ENCODE results near the gene CFHR1. TPM values are rescaled to one million over a fixed set of nuclear protein-coding genes. Genes with fewer than 3 reads are reported as not detected.
"Not testable (repeated sequence)": the region's sequence is repeated elsewhere in the genome, so short reads cannot be mapped to it uniquely, and the experiment has no call there.

CFHR1 gene
- not detected in 2 replicates for total RNA-seq (2016; rRNA removed; fragmentation: Illumina TruSeq; extraction: Trizol)
- not detected in 2 replicates for total RNA-seq (2016; cell fraction: cytosol; rRNA removed; fragmentation: Illumina TruSeq; extraction: Trizol; ENCODE audit: low read depth)
- not detected in 2 replicates for total RNA-seq (2016; cell fraction: insoluble cytoplasmic fraction; rRNA removed; fragmentation: Illumina TruSeq; extraction: Trizol)
- total RNA-seq (2016; cell fraction: membrane; rRNA removed; fragmentation: Illumina TruSeq; extraction: Trizol) = not detected in 2 replicates
- total RNA-seq (2016; cell fraction: nucleus; rRNA removed; fragmentation: Illumina TruSeq; extraction: Trizol) = not detected in 2 replicates
- not detected in 2 replicates for polyA plus RNA-seq (2011; rRNA removed)
- not detected in 2 replicates for polyA plus RNA-seq (2011; cell fraction: cytosol; rRNA removed)
- not detected in 2 replicates for polyA plus RNA-seq (2011; cell fraction: nucleus; rRNA removed)
- polyA plus RNA-seq (2012) = 0.11 TPM in 1 of 2 replicates, not detected in the other
- not detected in 2 replicates for polyA plus RNA-seq (2016; cell fraction: cytosol; fragmentation: Illumina TruSeq; extraction: Trizol; ENCODE audit: low read depth)
- polyA plus RNA-seq (2016; cell fraction: insoluble cytoplasmic fraction; fragmentation: Illumina TruSeq; extraction: Trizol; ENCODE audit: low read depth) = not detected in 2 replicates
- polyA plus RNA-seq (2016; cell fraction: membrane; fragmentation: Illumina TruSeq; extraction: Trizol; ENCODE audit: low read depth) = not detected in 2 replicates
- not detected in 2 replicates for polyA plus RNA-seq (2016; cell fraction: nucleus; fragmentation: Illumina TruSeq; extraction: Trizol; ENCODE audit: insufficient read depth, low read depth)
- 0.63 TPM in 1 of 2 replicates, not detected in the other for polyA minus RNA-seq (2011; rRNA and poly(A)+ RNA removed; ENCODE audit: low replicate concordance)
- not detected in 2 replicates for polyA minus RNA-seq (2011; cell fraction: cytosol; rRNA and poly(A)+ RNA removed)
- not detected in 2 replicates for polyA minus RNA-seq (2011; cell fraction: nucleus; rRNA and poly(A)+ RNA removed)
- Bru-seq, nascent RNA = not detected
- BruChase-seq, experiment 1, labeled RNA remaining after a 6-hour chase = percentile 5 among the genes with signal in this experiment
- BruChase-seq, experiment 2, labeled RNA remaining after a 2-hour chase = not detected
- long read RNA-seq, experiment 1 = 0 reads
- long read RNA-seq, experiment 2 = 0 reads

- H3K27me3 ChIP-seq (ENCODE audit: control insufficient read depth in 1 of 2, insufficient read depth in 2 of 2, low read length in 2 of 2); H3K9me3 ChIP-seq (ENCODE audit: low read length); POLR2A ChIA-PET; H3K9ac ChIP-seq (ENCODE audit: insufficient read depth, low read depth, low read length); ATAC-seq; BruUV-seq (replicated peaks); CTCF ChIA-PET (ENCODE audit: low intra/inter-chr PET ratio, low total read pairs); H3K4me3 ChIP-seq (replicated peaks in 1 of 3; ENCODE audit: insufficient read depth in 1 of 3, low read depth in 2 of 3, low read length in 3 of 3); in situ Hi-C loops (cut with HindIII; ENCODE audit: extremely low pct_ligation_motif_present, low pct_unique_long_range_greater_than_20kb); H3K27ac ChIP-seq (ENCODE audit: extremely low read length, insufficient read depth, low read length); H3K79me2 ChIP-seq (ENCODE audit: insufficient read depth, low read length); FAIRE-seq; H3K36me3 ChIP-seq (replicated peaks in 1 of 2; ENCODE audit: control insufficient read depth in 1 of 2, insufficient read depth in 2 of 2, low read length in 2 of 2); H3K4me2 ChIP-seq (ENCODE audit: low read depth, low read length); DNase-seq (ENCODE audit: low spot score); intact Hi-C loops (cut with micrococcal nuclease; ENCODE audit: unreplicated experiment); H3K4me1 ChIP-seq (ENCODE audit: insufficient read depth, low read length); H2AFZ ChIP-seq (ENCODE audit: low read length); H4K20me1 ChIP-seq (ENCODE audit: insufficient read depth, low read length): not testable (repeated sequence)
- no CpG with 5 or more reads among the region's 1 CpG for WGBS (ENCODE audit: low lambda C conversion rate)
These were observed at the start of gene CFHR1 for GRCh38 chr1:196819531-196819930. TSS of gene CFHR1 (plus strand) at chr1:196819731. CDS start at chr1:196819845, 114 bp downstream.

- 55% methylated on average over 4 of the region's 4 CpGs for WGBS (ENCODE audit: low lambda C conversion rate)
These were observed 49.7 kb upstream of the CFHR1 start for GRCh38 chr1:196769823-196770222.

More at GRCh38 chr1:196769823-196770222, 49.7 kb upstream of the CFHR1 start:
- DNase-seq (ENCODE audit: low spot score); BruUV-seq (replicated peaks); CTCF ChIA-PET (ENCODE audit: low intra/inter-chr PET ratio, low total read pairs); FAIRE-seq; H3K79me2 ChIP-seq (ENCODE audit: insufficient read depth, low read length); in situ Hi-C loops (cut with HindIII; ENCODE audit: extremely low pct_ligation_motif_present, low pct_unique_long_range_greater_than_20kb); H4K20me1 ChIP-seq (ENCODE audit: insufficient read depth, low read length); H3K27me3 ChIP-seq (ENCODE audit: control insufficient read depth in 1 of 2, insufficient read depth in 2 of 2, low read length in 2 of 2); H3K36me3 ChIP-seq (replicated peaks in 1 of 2; ENCODE audit: control insufficient read depth in 1 of 2, insufficient read depth in 2 of 2, low read length in 2 of 2); ATAC-seq; H2AFZ ChIP-seq (ENCODE audit: low read length); intact Hi-C loops (cut with micrococcal nuclease; ENCODE audit: unreplicated experiment); H3K27ac ChIP-seq (ENCODE audit: extremely low read length, insufficient read depth, low read length); H3K9ac ChIP-seq (ENCODE audit: insufficient read depth, low read depth, low read length); POLR2A ChIA-PET; H3K9me3 ChIP-seq (ENCODE audit: low read length); H3K4me3 ChIP-seq (replicated peaks in 1 of 3; ENCODE audit: insufficient read depth in 1 of 3, low read depth in 2 of 3, low read length in 3 of 3); H3K4me1 ChIP-seq (ENCODE audit: insufficient read depth, low read length); H3K4me2 ChIP-seq (ENCODE audit: low read depth, low read length): not testable (repeated sequence)
- TF ChIP-seq MAFF (IDR thresholded peaks at IDR 0.05; ENCODE audit: low read depth, low read length) = peak; percentile 92
- TF ChIP-seq MAFK (conservative IDR thresholded peaks at IDR 0.05 in 1 of 2, IDR thresholded peaks at IDR 0.05 in 1 of 2; ENCODE audit: low read length in 2 of 2) = peak; percentile 74 to 92

Data from HepG2 (cell line).